Ishikawa (cell line): ENCODE measurements around the gene MOCS1.

ENCODE experiments used
- CEBPB ChIP-seq: IDR thresholded peaks from 2 replicates; pipeline ENCODE4 v1.6.1; 2012
- CREB1 ChIP-seq: IDR thresholded peaks from 2 replicates; pipeline ENCODE4 v1.6.1; 2012; ENCODE audit warnings: low read depth
- EGR1 ChIP-seq: IDR thresholded peaks from 2 replicates; pipeline ENCODE4 v1.6.1; 2012
- EP300 ChIP-seq: IDR thresholded peaks from 2 replicates; pipeline ENCODE4 v1.6.1; 2012; ENCODE audit warnings: borderline replicate concordance
- FOXM1 ChIP-seq: IDR thresholded peaks from 2 replicates; pipeline ENCODE4 v1.6.1; 2012; ENCODE audit warnings: low read depth, borderline replicate concordance
- MAX ChIP-seq: IDR thresholded peaks from 2 replicates; pipeline ENCODE4 v1.6.1; 2012
- NFIC ChIP-seq: IDR thresholded peaks from 2 replicates; pipeline ENCODE4 v1.6.1; 2012
- RAD21 ChIP-seq: IDR thresholded peaks from 2 replicates; pipeline ENCODE4 v1.6.1; 2012; ENCODE audit warnings: low read depth
- TAF1 ChIP-seq: IDR thresholded peaks from 2 replicates; pipeline ENCODE4 v1.6.1; 2012; ENCODE audit warnings: low read depth, mild to moderate bottlenecking
- TCF12 ChIP-seq: IDR thresholded peaks from 2 replicates; pipeline ENCODE4 v1.6.1; 2012; ENCODE audit warnings: low read depth
- TEAD4 ChIP-seq: IDR thresholded peaks from 2 replicates; pipeline ENCODE4 v1.6.1; 2012
- USF1 ChIP-seq: IDR thresholded peaks from 2 replicates; pipeline ENCODE4 v1.6.1; 2012
- YY1 ChIP-seq: IDR thresholded peaks from 2 replicates; pipeline ENCODE4 v1.6.1; 2012; ENCODE audit warnings: low read depth
- ZBTB7A ChIP-seq: IDR thresholded peaks from 2 replicates; pipeline ENCODE4 v1.6.1; 2012; ENCODE audit warnings: low read depth
- TF ChIP-seq, protein P1 (sequence below): IDR thresholded peaks from 2 replicates; pipeline ENCODE4 v1.6.1; 2012; ENCODE audit warnings: low read depth, mild to moderate bottlenecking

MOCS1 gene

GRCh38 chr6:39934131-39934757 is at the start of gene MOCS1:
Gene MOCS1 (minus strand): TSS chr6:39934462. CDS start chr6:39934417, 45 bp downstream.
- TF ChIP-seq EP300 (no peak), TAF1 (peak; percentile 78), ZBTB7A (peak; percentile 74), FOXM1 (no peak), YY1 (peak; percentile 75), TCF12 (0 out of 2 replicates have a peak, but pooled peaks have one; percentile 25)
- TF ChIP-seq, protein P1, sequence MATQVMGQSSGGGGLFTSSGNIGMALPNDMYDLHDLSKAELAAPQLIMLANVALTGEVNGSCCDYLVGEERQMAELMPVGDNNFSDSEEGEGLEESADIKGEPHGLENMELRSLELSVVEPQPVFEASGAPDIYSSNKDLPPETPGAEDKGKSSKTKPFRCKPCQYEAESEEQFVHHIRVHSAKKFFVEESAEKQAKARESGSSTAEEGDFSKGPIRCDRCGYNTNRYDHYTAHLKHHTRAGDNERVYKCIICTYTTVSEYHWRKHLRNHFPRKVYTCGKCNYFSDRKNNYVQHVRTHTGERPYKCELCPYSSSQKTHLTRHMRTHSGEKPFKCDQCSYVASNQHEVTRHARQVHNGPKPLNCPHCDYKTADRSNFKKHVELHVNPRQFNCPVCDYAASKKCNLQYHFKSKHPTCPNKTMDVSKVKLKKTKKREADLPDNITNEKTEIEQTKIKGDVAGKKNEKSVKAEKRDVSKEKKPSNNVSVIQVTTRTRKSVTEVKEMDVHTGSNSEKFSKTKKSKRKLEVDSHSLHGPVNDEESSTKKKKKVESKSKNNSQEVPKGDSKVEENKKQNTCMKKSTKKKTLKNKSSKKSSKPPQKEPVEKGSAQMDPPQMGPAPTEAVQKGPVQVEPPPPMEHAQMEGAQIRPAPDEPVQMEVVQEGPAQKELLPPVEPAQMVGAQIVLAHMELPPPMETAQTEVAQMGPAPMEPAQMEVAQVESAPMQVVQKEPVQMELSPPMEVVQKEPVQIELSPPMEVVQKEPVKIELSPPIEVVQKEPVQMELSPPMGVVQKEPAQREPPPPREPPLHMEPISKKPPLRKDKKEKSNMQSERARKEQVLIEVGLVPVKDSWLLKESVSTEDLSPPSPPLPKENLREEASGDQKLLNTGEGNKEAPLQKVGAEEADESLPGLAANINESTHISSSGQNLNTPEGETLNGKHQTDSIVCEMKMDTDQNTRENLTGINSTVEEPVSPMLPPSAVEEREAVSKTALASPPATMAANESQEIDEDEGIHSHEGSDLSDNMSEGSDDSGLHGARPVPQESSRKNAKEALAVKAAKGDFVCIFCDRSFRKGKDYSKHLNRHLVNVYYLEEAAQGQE: no peak

- no peak for TF ChIP-seq MAX
- no peak for TF ChIP-seq NFIC
- no peak for TF ChIP-seq ZBTB7A
- no peak for TF ChIP-seq YY1
- TF ChIP-seq EGR1: no peak
Observed at GRCh38 chr6:39984051-39984450, 49.8 kb upstream of the MOCS1 start.

DNA sequence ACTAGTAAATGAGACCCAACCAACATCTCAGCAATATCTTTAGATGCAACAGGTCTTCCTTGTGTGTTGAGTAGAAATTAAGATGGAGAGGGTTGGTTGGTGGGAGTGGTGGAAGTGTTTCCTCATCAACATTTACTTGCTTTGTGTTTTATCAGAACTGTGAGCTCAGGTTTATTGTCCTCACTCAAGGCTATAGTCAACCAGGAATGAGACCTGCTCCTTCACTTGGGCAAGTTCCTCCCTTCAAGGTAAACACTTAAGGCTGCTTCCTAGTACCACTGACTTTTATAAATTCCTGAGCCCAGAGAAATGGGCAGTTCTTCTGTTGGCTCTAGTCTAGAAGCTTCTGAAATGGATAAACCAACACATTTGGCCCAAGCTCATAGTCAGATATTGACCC is 48.9 kb upstream of the MOCS1 start:
- TF ChIP-seq MAX (no peak), ZBTB7A (no peak), EP300 (no peak), TAF1 (no peak), YY1 (no peak), TEAD4 (no peak)

DNA sequence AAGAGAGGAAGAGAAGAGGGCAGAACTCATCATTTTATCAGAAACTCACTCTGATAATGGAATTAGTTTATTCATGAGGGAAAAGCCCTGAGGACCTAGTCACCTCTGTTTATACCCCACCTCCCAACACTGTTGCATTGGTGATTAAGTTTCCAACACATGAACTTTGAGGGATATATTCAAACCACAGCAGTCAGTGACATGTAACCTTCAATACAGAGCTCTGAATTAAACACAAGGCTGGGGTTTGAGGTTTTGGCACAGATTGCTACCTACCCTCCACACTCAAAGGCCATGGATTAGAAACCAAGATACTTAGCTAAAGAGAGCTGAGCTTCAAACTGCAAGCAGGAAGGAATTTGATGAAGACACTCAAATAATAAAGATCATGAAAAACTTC is 48.5 kb upstream of the MOCS1 start:
- TF ChIP-seq YY1: no peak

GRCh38 chr6:39980839-39981580 is 46.7 kb upstream of the MOCS1 start:
- TF ChIP-seq RAD21: peak; percentile 81
- no peak for TF ChIP-seq FOXM1
- TF ChIP-seq CEBPB: 0 out of 2 replicates have a peak, but pooled peaks have one; percentile 35

GRCh38 chr6:39979461-39980328 is 45.4 kb upstream of the MOCS1 start:
- TF ChIP-seq MAX (no peak), EGR1 (no peak)

GRCh38 chr6:39978240-39978639 is 44.0 kb upstream of the MOCS1 start:
- no peak for TF ChIP-seq TEAD4
- TF ChIP-seq USF1: no peak
- no peak for TF ChIP-seq CEBPB
- TF ChIP-seq MAX: no peak
- TF ChIP-seq NFIC: no peak
- TF ChIP-seq RAD21: no peak
- no peak for TF ChIP-seq TCF12
- TF ChIP-seq FOXM1: no peak
- TF ChIP-seq ZBTB7A: no peak
- no peak for TF ChIP-seq EP300
- TF ChIP-seq, protein P1: no peak
- no peak for TF ChIP-seq CREB1
- TF ChIP-seq TAF1: no peak
- TF ChIP-seq EGR1: no peak
- no peak for TF ChIP-seq YY1
